OCI-LY3 (cell line): Measurements from ENCODE around the gene IFNL4.

ENCODE experiments used
- EZH2phosphoT487 ChIP-seq: fragments of 200-600 bp; shearing (Covaris generic); IDR thresholded peaks from 2 replicates; pipeline ENCODE4 v1.6.1; 2018; ENCODE audit warnings: antibody characterized with exemption, mixed run types, low read depth
- TF ChIP-seq, protein P1 (sequence below): fragments of 200-600, 300-600 bp; sonication (generic); IDR thresholded peaks from 2 replicates; pipeline ENCODE4 v1.5.1; 2014; ENCODE audit warnings: antibody characterized with exemption, low read length, low read depth

DNA sequence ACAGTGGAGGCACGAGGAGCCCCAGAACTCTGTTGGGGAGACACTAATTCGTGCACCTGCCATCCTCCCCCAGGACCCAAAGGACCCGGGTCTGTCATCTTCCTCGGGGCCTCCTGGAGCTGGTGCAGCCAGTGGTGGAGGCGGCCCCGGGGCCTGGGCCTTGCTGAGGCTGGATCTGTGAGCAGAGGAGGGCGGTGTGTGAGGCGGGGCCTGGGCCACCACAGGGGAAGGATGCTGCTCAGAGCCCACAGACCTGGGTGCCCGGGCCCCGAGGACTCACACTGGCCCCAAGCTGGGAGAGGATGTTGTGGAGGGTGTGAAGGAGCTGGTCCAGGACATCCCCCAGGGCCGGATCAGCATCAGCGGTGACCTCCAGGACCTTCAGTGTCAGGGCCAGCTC, 12.1 kb downstream of the IFNL4 start:
- TF ChIP-seq, protein P1, sequence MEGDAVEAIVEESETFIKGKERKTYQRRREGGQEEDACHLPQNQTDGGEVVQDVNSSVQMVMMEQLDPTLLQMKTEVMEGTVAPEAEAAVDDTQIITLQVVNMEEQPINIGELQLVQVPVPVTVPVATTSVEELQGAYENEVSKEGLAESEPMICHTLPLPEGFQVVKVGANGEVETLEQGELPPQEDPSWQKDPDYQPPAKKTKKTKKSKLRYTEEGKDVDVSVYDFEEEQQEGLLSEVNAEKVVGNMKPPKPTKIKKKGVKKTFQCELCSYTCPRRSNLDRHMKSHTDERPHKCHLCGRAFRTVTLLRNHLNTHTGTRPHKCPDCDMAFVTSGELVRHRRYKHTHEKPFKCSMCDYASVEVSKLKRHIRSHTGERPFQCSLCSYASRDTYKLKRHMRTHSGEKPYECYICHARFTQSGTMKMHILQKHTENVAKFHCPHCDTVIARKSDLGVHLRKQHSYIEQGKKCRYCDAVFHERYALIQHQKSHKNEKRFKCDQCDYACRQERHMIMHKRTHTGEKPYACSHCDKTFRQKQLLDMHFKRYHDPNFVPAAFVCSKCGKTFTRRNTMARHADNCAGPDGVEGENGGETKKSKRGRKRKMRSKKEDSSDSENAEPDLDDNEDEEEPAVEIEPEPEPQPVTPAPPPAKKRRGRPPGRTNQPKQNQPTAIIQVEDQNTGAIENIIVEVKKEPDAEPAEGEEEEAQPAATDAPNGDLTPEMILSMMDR: no peak
- no peak for TF ChIP-seq EZH2phosphoT487
